SU-DHL-6 (cell line): ENCODE data around the gene ANP32A.

Experiments
- H2AFZ ChIP-seq: fragments of 200-600 bp; sonication (generic); 2 replicates; pipeline ENCODE4 v1.6.1; 2014; ENCODE audit warnings: low read depth, mild to moderate bottlenecking, moderate library complexity, mixed read lengths, antibody characterized with exemption, low read length; ENCODE audit not compliant: severe bottlenecking
- H3F3A ChIP-seq: fragments of 200-600 bp; shearing (Covaris generic); 2 replicates; pipeline ENCODE4 v1.6.0; 2016; ENCODE audit warnings: antibody characterized with exemption, mild to moderate bottlenecking; ENCODE audit not compliant: insufficient read depth
- H3K27ac ChIP-seq: fragments of 200-600 bp; sonication (generic); 2 replicates; pipeline ENCODE4 v1.5.1; 2016; ENCODE audit warnings: low read depth, mild to moderate bottlenecking, low read length, moderate library complexity, mixed read lengths
- H3K27me3 ChIP-seq: fragments of 200-600 bp; sonication (generic), shearing (Covaris generic); 2 replicates; pipeline ENCODE4 v1.6.0; 2014; ENCODE audit warnings: mild to moderate bottlenecking, low read length
- H3K36me3 ChIP-seq: fragments of 200-600 bp; sonication (generic); 2 replicates; pipeline ENCODE4 v1.6.1; 2014; ENCODE audit warnings: mild to moderate bottlenecking, low read length, mixed read lengths
- H3K4me2 ChIP-seq: fragments of 300-600, 200-600 bp; shearing (Covaris generic), sonication (generic); 2 replicates; pipeline ENCODE4 v1.6.0; 2014; ENCODE audit warnings: low read length, low read depth, mild to moderate bottlenecking; ENCODE audit not compliant: poor library complexity, severe bottlenecking
- H3K4me3 ChIP-seq: fragments of 200-600 bp; sonication (generic); 2 replicates; pipeline ENCODE4 v1.5.1; 2014; ENCODE audit warnings: antibody characterized with exemption, low read length, mild to moderate bottlenecking, mixed read lengths; ENCODE audit not compliant: insufficient read depth, poor library complexity, severe bottlenecking
- H3K79me2 ChIP-seq: fragments of 200-600 bp; sonication (generic); 2 replicates; pipeline ENCODE4 v1.6.1; 2014; ENCODE audit warnings: mild to moderate bottlenecking, low read length, moderate library complexity; ENCODE audit not compliant: insufficient read depth
- H3K9ac ChIP-seq: fragments of 200-600 bp; sonication (generic); 2 replicates; pipeline ENCODE4 v1.7.0; 2014; ENCODE audit warnings: mild to moderate bottlenecking, low read length
- H3K9me2 ChIP-seq: fragments of 200-600 bp; sonication (generic); replicated peaks from 2 replicates; pipeline ENCODE4 v1.6.1; 2014; ENCODE audit warnings: low read length; ENCODE audit not compliant: insufficient read depth
- H3K9me3 ChIP-seq: fragments of 200-600 bp; sonication (generic); 2 replicates; pipeline ENCODE4 v1.6.1; 2014; ENCODE audit warnings: low read length, mixed read lengths; ENCODE audit not compliant: insufficient read depth
- H4K20me1 ChIP-seq: fragments of 200-600 bp; sonication (generic); 2 replicates; pipeline ENCODE4 v1.6.1; 2014; ENCODE audit warnings: low read depth, mild to moderate bottlenecking, antibody characterized with exemption, low read length, moderate library complexity, mixed read lengths
- CTCF ChIP-seq: fragments of 200-600 bp; sonication (generic); IDR thresholded peaks from one replicate; pipeline ENCODE4 v1.5.1; 2017; ENCODE audit warnings: antibody characterized with exemption, mild to moderate bottlenecking, low read length, moderate library complexity; ENCODE audit not compliant: insufficient read depth, poor library complexity, severe bottlenecking
- EZH2phosphoT487 ChIP-seq: fragments of 200-600 bp; sonication (generic), shearing (Covaris generic); conservative IDR thresholded peaks from 2 replicates; pipeline ENCODE4 v1.6.1; 2018; ENCODE audit warnings: mild to moderate bottlenecking, antibody characterized with exemption, low read length, moderate library complexity, mixed read lengths

ANP32A gene

GRCh38 chr15:68846851-68847439 is 26.2 kb upstream of the ANP32A start:
- Histone ChIP-seq H3K9ac (no peak overlapping the region), H4K20me1 (no peaks in the 10 kb centered on the region), H3K79me2 (no peaks in the 10 kb centered on the region), H2AFZ (no peak overlapping the region), H3K9me2 (no peaks in the 10 kb centered on the region), H3K9me3 (no peaks in the 10 kb centered on the region), H3K4me2 (no peak overlapping the region), H3F3A (no peaks in the 10 kb centered on the region), H3K27me3 (no peaks in the 10 kb centered on the region), H3K4me3 (no peak overlapping the region), H3K36me3 (no peaks in the 10 kb centered on the region), H3K27ac (no peak overlapping the region)
- TF ChIP-seq EZH2phosphoT487: no peak
- no peak for TF ChIP-seq CTCF

- H3K4me2 ChIP-seq: no peak overlapping the region
These were observed 24.3 kb upstream of the ANP32A start for GRCh38 chr15:68844856-68845550.

GRCh38 chr15:68843425-68844311 is 23.0 kb upstream of the ANP32A start:
- Histone ChIP-seq H2AFZ (no peak overlapping the region), H3K4me3 (no peak overlapping the region), H3F3A (no peaks in the 10 kb centered on the region), H3K9ac (no peak overlapping the region), H3K36me3 (no peaks in the 10 kb centered on the region), H3K9me3 (no peaks in the 10 kb centered on the region), H3K27me3 (no peaks in the 10 kb centered on the region; the same call in 1 of the 2 replicates), H4K20me1 (no peaks in the 10 kb centered on the region), H3K4me2 (no peak overlapping the region), H3K9me2 (no peaks in the 10 kb centered on the region), H3K27ac (no peak overlapping the region), H3K79me2 (no peaks in the 10 kb centered on the region)
- TF ChIP-seq EZH2phosphoT487: no peak
- no peak for TF ChIP-seq CTCF

More at GRCh38 chr15:68844856-68845550, 24.3 kb upstream of the ANP32A start:
- TF ChIP-seq CTCF: no peak
- no peak for TF ChIP-seq EZH2phosphoT487
- H3K9me3 ChIP-seq: no peaks in the 10 kb centered on the region
- H3F3A ChIP-seq: no peaks in the 10 kb centered on the region
- H2AFZ ChIP-seq: no peak overlapping the region
- H3K9me2 ChIP-seq: no peaks in the 10 kb centered on the region
- H3K79me2 ChIP-seq: no peaks in the 10 kb centered on the region
- H3K9ac ChIP-seq: no peak overlapping the region
- no peaks in the 10 kb centered on the region; the same call in 1 of the 2 replicates for H3K27me3 ChIP-seq
- H3K27ac ChIP-seq: no peak overlapping the region
- H3K4me3 ChIP-seq: no peak overlapping the region
- H3K36me3 ChIP-seq: no peaks in the 10 kb centered on the region
- H4K20me1 ChIP-seq: no peaks in the 10 kb centered on the region
